ENCODE measurements around the gene ELMOD2. TPM values are rescaled to one million over a fixed set of nuclear protein-coding genes. Genes with fewer than 3 reads are reported as not detected.
A peak's percentile ranks its signal among the peaks of the same experiment; 100 is the strongest.

ELMOD2 gene
- total and polyA plus RNA-seq, 2 of the 13 experiments (the other 11 are each of a cell fraction or from before 2014, with no cell fraction given) = 10.2 to 38.1 TPM

GRCh38 chr4:140529434-140529833 lies 5.5 kb downstream of the ELMOD2 start (continued):
- TF ChIP-seq, protein P1, sequence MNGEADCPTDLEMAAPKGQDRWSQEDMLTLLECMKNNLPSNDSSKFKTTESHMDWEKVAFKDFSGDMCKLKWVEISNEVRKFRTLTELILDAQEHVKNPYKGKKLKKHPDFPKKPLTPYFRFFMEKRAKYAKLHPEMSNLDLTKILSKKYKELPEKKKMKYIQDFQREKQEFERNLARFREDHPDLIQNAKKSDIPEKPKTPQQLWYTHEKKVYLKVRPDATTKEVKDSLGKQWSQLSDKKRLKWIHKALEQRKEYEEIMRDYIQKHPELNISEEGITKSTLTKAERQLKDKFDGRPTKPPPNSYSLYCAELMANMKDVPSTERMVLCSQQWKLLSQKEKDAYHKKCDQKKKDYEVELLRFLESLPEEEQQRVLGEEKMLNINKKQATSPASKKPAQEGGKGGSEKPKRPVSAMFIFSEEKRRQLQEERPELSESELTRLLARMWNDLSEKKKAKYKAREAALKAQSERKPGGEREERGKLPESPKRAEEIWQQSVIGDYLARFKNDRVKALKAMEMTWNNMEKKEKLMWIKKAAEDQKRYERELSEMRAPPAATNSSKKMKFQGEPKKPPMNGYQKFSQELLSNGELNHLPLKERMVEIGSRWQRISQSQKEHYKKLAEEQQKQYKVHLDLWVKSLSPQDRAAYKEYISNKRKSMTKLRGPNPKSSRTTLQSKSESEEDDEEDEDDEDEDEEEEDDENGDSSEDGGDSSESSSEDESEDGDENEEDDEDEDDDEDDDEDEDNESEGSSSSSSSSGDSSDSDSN (CRISPR knock-in tag; IDR thresholded peaks at IDR 0.05) = no peak
- peak; percentile 50; the same call in 1 of the 2 replicates for TF ChIP-seq KMT2B (CRISPR knock-in tag; IDR thresholded peaks at IDR 0.05)
- no peak for TF ChIP-seq TBX2 (CRISPR knock-in tag; IDR thresholded peaks at IDR 0.05; ENCODE audit: borderline replicate concordance)
- TF ChIP-seq ZNF329 (CRISPR knock-in tag; IDR thresholded peaks at IDR 0.05; ENCODE audit: low read depth) = no peak
- TF ChIP-seq, protein P2, sequence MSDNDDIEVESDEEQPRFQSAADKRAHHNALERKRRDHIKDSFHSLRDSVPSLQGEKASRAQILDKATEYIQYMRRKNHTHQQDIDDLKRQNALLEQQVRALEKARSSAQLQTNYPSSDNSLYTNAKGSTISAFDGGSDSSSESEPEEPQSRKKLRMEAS (IDR thresholded peaks at IDR 0.05) = peak; percentile 82
- TF ChIP-seq, protein P3, sequence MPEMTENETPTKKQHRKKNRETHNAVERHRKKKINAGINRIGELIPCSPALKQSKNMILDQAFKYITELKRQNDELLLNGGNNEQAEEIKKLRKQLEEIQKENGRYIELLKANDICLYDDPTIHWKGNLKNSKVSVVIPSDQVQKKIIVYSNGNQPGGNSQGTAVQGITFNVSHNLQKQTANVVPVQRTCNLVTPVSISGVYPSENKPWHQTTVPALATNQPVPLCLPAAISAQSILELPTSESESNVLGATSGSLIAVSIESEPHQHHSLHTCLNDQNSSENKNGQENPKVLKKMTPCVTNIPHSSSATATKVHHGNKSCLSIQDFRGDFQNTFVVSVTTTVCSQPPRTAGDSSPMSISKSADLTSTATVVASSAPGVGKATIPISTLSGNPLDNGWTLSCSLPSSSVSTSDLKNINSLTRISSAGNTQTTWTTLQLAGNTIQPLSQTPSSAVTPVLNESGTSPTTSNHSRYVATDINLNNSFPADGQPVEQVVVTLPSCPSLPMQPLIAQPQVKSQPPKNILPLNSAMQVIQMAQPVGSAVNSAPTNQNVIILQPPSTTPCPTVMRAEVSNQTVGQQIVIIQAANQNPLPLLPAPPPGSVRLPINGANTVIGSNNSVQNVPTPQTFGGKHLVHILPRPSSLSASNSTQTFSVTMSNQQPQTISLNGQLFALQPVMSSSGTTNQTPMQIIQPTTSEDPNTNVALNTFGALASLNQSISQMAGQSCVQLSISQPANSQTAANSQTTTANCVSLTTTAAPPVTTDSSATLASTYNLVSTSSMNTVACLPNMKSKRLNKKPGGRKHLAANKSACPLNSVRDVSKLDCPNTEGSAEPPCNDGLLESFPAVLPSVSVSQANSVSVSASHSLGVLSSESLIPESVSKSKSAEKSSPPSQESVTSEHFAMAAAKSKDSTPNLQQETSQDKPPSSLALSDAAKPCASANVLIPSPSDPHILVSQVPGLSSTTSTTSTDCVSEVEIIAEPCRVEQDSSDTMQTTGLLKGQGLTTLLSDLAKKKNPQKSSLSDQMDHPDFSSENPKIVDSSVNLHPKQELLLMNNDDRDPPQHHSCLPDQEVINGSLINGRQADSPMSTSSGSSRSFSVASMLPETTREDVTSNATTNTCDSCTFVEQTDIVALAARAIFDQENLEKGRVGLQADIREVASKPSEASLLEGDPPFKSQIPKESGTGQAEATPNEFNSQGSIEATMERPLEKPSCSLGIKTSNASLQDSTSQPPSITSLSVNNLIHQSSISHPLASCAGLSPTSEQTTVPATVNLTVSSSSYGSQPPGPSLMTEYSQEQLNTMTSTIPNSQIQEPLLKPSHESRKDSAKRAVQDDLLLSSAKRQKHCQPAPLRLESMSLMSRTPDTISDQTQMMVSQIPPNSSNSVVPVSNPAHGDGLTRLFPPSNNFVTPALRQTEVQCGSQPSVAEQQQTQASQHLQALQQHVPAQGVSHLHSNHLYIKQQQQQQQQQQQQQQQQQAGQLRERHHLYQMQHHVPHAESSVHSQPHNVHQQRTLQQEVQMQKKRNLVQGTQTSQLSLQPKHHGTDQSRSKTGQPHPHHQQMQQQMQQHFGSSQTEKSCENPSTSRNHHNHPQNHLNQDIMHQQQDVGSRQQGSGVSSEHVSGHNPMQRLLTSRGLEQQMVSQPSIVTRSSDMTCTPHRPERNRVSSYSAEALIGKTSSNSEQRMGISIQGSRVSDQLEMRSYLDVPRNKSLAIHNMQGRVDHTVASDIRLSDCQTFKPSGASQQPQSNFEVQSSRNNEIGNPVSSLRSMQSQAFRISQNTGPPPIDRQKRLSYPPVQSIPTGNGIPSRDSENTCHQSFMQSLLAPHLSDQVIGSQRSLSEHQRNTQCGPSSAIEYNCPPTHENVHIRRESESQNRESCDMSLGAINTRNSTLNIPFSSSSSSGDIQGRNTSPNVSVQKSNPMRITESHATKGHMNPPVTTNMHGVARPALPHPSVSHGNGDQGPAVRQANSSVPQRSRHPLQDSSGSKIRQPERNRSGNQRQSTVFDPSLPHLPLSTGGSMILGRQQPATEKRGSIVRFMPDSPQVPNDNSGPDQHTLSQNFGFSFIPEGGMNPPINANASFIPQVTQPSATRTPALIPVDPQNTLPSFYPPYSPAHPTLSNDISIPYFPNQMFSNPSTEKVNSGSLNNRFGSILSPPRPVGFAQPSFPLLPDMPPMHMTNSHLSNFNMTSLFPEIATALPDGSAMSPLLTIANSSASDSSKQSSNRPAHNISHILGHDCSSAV (CRISPR knock-in tag; IDR thresholded peaks at IDR 0.05; ENCODE audit: borderline replicate concordance) = no peak
- 0 out of 2 replicates have a peak, but pooled peaks have one; percentile 32 for TF ChIP-seq YEATS4 (CRISPR knock-in tag; IDR thresholded peaks at IDR 0.05; ENCODE audit: borderline replicate concordance)
- TF ChIP-seq, protein P4, sequence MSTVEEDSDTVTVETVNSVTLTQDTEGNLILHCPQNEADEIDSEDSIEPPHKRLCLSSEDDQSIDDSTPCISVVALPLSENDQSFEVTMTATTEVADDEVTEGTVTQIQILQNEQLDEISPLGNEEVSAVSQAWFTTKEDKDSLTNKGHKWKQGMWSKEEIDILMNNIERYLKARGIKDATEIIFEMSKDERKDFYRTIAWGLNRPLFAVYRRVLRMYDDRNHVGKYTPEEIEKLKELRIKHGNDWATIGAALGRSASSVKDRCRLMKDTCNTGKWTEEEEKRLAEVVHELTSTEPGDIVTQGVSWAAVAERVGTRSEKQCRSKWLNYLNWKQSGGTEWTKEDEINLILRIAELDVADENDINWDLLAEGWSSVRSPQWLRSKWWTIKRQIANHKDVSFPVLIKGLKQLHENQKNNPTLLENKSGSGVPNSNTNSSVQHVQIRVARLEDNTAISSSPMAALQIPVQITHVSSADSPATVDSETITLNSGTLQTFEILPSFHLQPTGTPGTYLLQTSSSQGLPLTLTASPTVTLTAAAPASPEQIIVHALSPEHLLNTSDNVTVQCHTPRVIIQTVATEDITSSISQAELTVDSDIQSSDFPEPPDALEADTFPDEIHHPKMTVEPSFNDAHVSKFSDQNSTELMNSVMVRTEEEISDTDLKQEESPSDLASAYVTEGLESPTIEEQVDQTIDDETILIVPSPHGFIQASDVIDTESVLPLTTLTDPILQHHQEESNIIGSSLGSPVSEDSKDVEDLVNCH (CRISPR knock-in tag; IDR thresholded peaks at IDR 0.05) = no peak
- TF ChIP-seq, protein P5, sequence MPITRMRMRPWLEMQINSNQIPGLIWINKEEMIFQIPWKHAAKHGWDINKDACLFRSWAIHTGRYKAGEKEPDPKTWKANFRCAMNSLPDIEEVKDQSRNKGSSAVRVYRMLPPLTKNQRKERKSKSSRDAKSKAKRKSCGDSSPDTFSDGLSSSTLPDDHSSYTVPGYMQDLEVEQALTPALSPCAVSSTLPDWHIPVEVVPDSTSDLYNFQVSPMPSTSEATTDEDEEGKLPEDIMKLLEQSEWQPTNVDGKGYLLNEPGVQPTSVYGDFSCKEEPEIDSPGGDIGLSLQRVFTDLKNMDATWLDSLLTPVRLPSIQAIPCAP (CRISPR knock-in tag; IDR thresholded peaks at IDR 0.05; ENCODE audit: low read depth) = no peak
- no peak for TF ChIP-seq CBX2 (IDR thresholded peaks at IDR 0.05; ENCODE audit: low read depth, low read length)
- TF ChIP-seq CBX2 (CRISPR knock-in tag; IDR thresholded peaks at IDR 0.05; ENCODE audit: low read depth) = no peak
- no peak for TF ChIP-seq SOX6 (IDR thresholded peaks at IDR 0.05)
- 0 out of 2 replicates have a peak, but pooled peaks have one; percentile 35 for TF ChIP-seq SOX6 (CRISPR knock-in tag; IDR thresholded peaks at IDR 0.05)
- TF ChIP-seq, protein P6, sequence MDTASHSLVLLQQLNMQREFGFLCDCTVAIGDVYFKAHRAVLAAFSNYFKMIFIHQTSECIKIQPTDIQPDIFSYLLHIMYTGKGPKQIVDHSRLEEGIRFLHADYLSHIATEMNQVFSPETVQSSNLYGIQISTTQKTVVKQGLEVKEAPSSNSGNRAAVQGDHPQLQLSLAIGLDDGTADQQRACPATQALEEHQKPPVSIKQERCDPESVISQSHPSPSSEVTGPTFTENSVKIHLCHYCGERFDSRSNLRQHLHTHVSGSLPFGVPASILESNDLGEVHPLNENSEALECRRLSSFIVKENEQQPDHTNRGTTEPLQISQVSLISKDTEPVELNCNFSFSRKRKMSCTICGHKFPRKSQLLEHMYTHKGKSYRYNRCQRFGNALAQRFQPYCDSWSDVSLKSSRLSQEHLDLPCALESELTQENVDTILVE (CRISPR knock-in tag; IDR thresholded peaks at IDR 0.05) = no peak
- no peak for TF ChIP-seq NR2F6 (IDR thresholded peaks at IDR 0.05)
- TF ChIP-seq NR2F6 (CRISPR knock-in tag; IDR thresholded peaks at IDR 0.05) = peak; percentile 45; the same call in 1 of the 2 replicates
